Thoracic aorta (tissue), 2 donors: ENCODE results near the gene CYB5A. TPM values are rescaled to one million over a fixed set of nuclear protein-coding genes. Genes with fewer than 3 reads are reported as not detected.

Source experiments
- ATAC-seq: fragments of 150-250 bp; one replicate; pipeline ENCODE4 v1.8.0; 2017; ENCODE audit warnings: low read depth; ENCODE audit not compliant: insufficient number of reproducible peaks, low FRiP score
- DNase-seq: peaks from one replicate; pipeline ENCODE4 v3.0.0-alpha.2; 2020; ENCODE audit warnings: low spot score
- H3K27ac ChIP-seq, 2 donors: fragments of 200-600 bp; sonication (generic); 1 replicate in 1 of 2; 2 replicates in 1 of 2; pipeline ENCODE4 v1.5.1; 2016; ENCODE audit warnings: mild to moderate bottlenecking in 2 of 2, moderate library complexity in 2 of 2
- H3K27me3 ChIP-seq: fragments of 200-600 bp; sonication (generic); replicated peaks from 2 replicates; pipeline ENCODE4 v1.6.0; 2016; ENCODE audit warnings: mild to moderate bottlenecking; ENCODE audit not compliant: insufficient read depth
- H3K36me3 ChIP-seq: fragments of 200-600 bp; sonication (generic); one replicate; pipeline ENCODE4 v1.5.1; 2016
- H3K4me1 ChIP-seq, 2 donors: fragments of 200-600 bp; sonication (generic); 1 replicate in 1 of 2; 2 replicates in 1 of 2; pipeline versions ENCODE4 v1.5.1 to v1.6.0; 2016; ENCODE audit warnings: low read depth in 2 of 2, mild to moderate bottlenecking in 1 of 2; ENCODE audit not compliant: control insufficient read depth in 1 of 2
- H3K4me3 ChIP-seq: fragments of 200-600 bp; sonication (generic); 2 replicates; pipeline ENCODE4 v1.5.1; 2016; ENCODE audit warnings: mild to moderate bottlenecking
- H3K9me3 ChIP-seq: fragments of 200-600 bp; sonication (generic); 2 replicates; pipeline ENCODE4 v1.5.1; 2016
- total RNA-seq, 2 donors: library from RNA; depleted of rRNA; stranded (reverse); fragments of >200 nt; gene quantifications; one replicate each; pipeline versions ENCODE4 v1.1.0 to v1.2.3, GENCODE V29; 2016
- TF ChIP-seq, protein P1 (sequence below): fragments of 200-600 bp; sonication (generic); IDR thresholded peaks from one replicate; pipeline ENCODE4 v1.5.1; 2019; ENCODE audit warnings: antibody characterized with exemption

Gene CYB5A
- total RNA-seq, 2 donors from 2014 or later: 57.0 to 121 TPM

- TF ChIP-seq, protein P1, sequence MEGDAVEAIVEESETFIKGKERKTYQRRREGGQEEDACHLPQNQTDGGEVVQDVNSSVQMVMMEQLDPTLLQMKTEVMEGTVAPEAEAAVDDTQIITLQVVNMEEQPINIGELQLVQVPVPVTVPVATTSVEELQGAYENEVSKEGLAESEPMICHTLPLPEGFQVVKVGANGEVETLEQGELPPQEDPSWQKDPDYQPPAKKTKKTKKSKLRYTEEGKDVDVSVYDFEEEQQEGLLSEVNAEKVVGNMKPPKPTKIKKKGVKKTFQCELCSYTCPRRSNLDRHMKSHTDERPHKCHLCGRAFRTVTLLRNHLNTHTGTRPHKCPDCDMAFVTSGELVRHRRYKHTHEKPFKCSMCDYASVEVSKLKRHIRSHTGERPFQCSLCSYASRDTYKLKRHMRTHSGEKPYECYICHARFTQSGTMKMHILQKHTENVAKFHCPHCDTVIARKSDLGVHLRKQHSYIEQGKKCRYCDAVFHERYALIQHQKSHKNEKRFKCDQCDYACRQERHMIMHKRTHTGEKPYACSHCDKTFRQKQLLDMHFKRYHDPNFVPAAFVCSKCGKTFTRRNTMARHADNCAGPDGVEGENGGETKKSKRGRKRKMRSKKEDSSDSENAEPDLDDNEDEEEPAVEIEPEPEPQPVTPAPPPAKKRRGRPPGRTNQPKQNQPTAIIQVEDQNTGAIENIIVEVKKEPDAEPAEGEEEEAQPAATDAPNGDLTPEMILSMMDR: no peak
- no peak for ATAC-seq
- H3K36me3 ChIP-seq: no peaks in the 10 kb centered on the region
- H3K9me3 ChIP-seq: no peaks in the 10 kb centered on the region
- no peaks in the 10 kb centered on the region for H3K27me3 ChIP-seq
- no peak overlapping the region for H3K4me3 ChIP-seq
- no peak for DNase-seq
- peaks cover 0 to 6% of the 10 kb centered on the region in 2 donors for H3K4me1 ChIP-seq
- H3K27ac ChIP-seq: no peak overlapping the region
Observed at GRCh38 chr18:74282755-74283554, 8.8 kb downstream of the CYB5A start.

GRCh38 chr18:74281980-74282754 is 9.6 kb downstream of the CYB5A start:
- Histone ChIP-seq H3K4me3 (no peak overlapping the region), H3K27me3 (no peaks in the 10 kb centered on the region), H3K4me1 (peaks cover 0 to 6% of the 10 kb centered on the region in 2 donors), H3K9me3 (no peaks in the 10 kb centered on the region), H3K36me3 (no peaks in the 10 kb centered on the region), H3K27ac (no peak overlapping the region)
- ATAC-seq (no peak), DNase-seq (no peak)
- TF ChIP-seq, protein P1: no peak

- Histone ChIP-seq H3K27ac (no peak overlapping the region), H3K4me3 (no peak overlapping the region), H3K36me3 (no peaks in the 10 kb centered on the region), H3K27me3 (no peaks in the 10 kb centered on the region), H3K4me1 (peaks cover 0 to 6% of the 10 kb centered on the region in 2 donors), H3K9me3 (no peaks in the 10 kb centered on the region)
- DNase-seq (no peak), ATAC-seq (no peak)
- TF ChIP-seq, protein P1: no peak
Observed at GRCh38 chr18:74281011-74281979, 10.5 kb downstream of the CYB5A start.

GRCh38 chr18:74278983-74279382 is 12.8 kb downstream of the CYB5A start:
- Histone ChIP-seq H3K27ac (no peak overlapping the region), H3K9me3 (no peaks in the 10 kb centered on the region), H3K36me3 (no peaks in the 10 kb centered on the region), H3K4me3 (no peak overlapping the region), H3K4me1 (no peaks in the 10 kb centered on the region), H3K27me3 (no peaks in the 10 kb centered on the region)
- TF ChIP-seq, protein P1: no peak
- ATAC-seq (no peak), DNase-seq (no peak)
